HepG2 (cell line): ENCODE measurements around the gene ZNF277. TPM values are rescaled to one million over a fixed set of nuclear protein-coding genes. Genes with fewer than 3 reads are reported as not detected.

Experiments used
- ATAC-seq: fragments of 200-7000 bp; cut with Tn5 transposase; 3 replicates; pipeline ENCODE4 v1.9.1; 2020; ENCODE audit warnings: mild to moderate bottlenecking, moderate library complexity
- BruUV-seq: library from RNA; stranded (reverse); fragments of 400-500 nt; replicated peaks from 2 replicates; lab custom pipeline; 2021; lab: Mats Ljungman, UMichigan
- CTCF ChIA-PET: fragments of 300-600 bp; formaldehyde crosslinking; extraction: SDS; loops from one replicate; lab custom pipeline; 2021; ENCODE audit warnings: low total read pairs, inconsistent platforms, low intra/inter-chr PET ratio; lab: Yijun Ruan, JAX
- POLR2A ChIA-PET: fragments of 350-600 bp; sonication (Branson Sonifier 250); formaldehyde crosslinking; loops from one replicate; lab custom pipeline; 2020; ENCODE audit warnings: antibody characterized with exemption, inconsistent platforms; lab: Yijun Ruan, JAX
- DNase-seq: peaks from one replicate; pipeline ENCODE4 v3.0.0-alpha.2; 2015; ENCODE audit warnings: low spot score
- FAIRE-seq: peaks from 3 replicates; lab custom pipeline; 2011; peaks lifted over from hg19 to GRCh38; lab: Jason Lieb, UNC
- H2AFZ ChIP-seq: one replicate; pipeline ENCODE4 v1.6.1; 2011; ENCODE audit warnings: low read length, inconsistent platforms
- H3K27ac ChIP-seq: fragments of 300-600 bp; 3 replicates; pipeline ENCODE4 v1.8.0; 2011; ENCODE audit warnings: mixed run types, mild to moderate bottlenecking, mixed read lengths, low read length, inconsistent platforms; ENCODE audit not compliant: insufficient read depth; ENCODE audit errors: extremely low read length
- H3K27me3 ChIP-seq, 2 experiments: fragments of 200-600 bp in 1 of 2; 2 replicates in 1 of 2; 3 replicates in 1 of 2; pipeline versions ENCODE4 v1.6.0 to v1.8.0; 2011; ENCODE audit warnings: low read length in 2 of 2, mild to moderate bottlenecking in 2 of 2, moderate library complexity in 2 of 2, inconsistent platforms in 1 of 2; ENCODE audit not compliant: insufficient read depth in 2 of 2, control insufficient read depth in 1 of 2
- H3K36me3 ChIP-seq, 2 experiments: fragments of 200-600 bp in 1 of 2; replicated peaks in 1 of 2; 2 replicates in 1 of 2; 3 replicates in 1 of 2; pipeline versions ENCODE4 v1.5.1 to v1.8.0; 2011; ENCODE audit warnings: low read length in 2 of 2, inconsistent platforms in 1 of 2; ENCODE audit not compliant: insufficient read depth in 2 of 2, control insufficient read depth in 1 of 2
- H3K4me1 ChIP-seq: 2 replicates; pipeline ENCODE4 v1.5.1; 2012; ENCODE audit warnings: low read length, inconsistent platforms; ENCODE audit not compliant: insufficient read depth
- H3K4me2 ChIP-seq: 2 replicates; pipeline ENCODE4 v1.6.0; 2011; ENCODE audit warnings: low read depth, low read length, inconsistent platforms
- H3K4me3 ChIP-seq, 3 experiments: fragments of 200-600 bp in 1 of 3; sonication (generic), shearing (Covaris generic) in 1 of 3; replicated peaks in 1 of 3; 2 replicates each; pipeline ENCODE4 v1.5.1; 2011 to 2016; ENCODE audit warnings: low read length in 3 of 3, inconsistent platforms in 2 of 3, low read depth in 2 of 3, mild to moderate bottlenecking in 2 of 3, control low read depth in 1 of 3, mixed read lengths in 1 of 3; ENCODE audit not compliant: insufficient read depth in 1 of 3
- H3K79me2 ChIP-seq: one replicate; pipeline ENCODE4 v1.6.1; 2011; ENCODE audit warnings: low read length, inconsistent platforms; ENCODE audit not compliant: insufficient read depth
- H3K9ac ChIP-seq: 2 replicates; pipeline ENCODE4 v1.6.0; 2011; ENCODE audit warnings: mild to moderate bottlenecking, low read depth, low read length, inconsistent platforms; ENCODE audit not compliant: insufficient read depth
- H3K9me3 ChIP-seq: 2 replicates; pipeline ENCODE4 v1.5.1; 2012; ENCODE audit warnings: mild to moderate bottlenecking, low read length
- H4K20me1 ChIP-seq: 2 replicates; pipeline ENCODE4 v1.6.0; 2011; ENCODE audit warnings: inconsistent platforms, mild to moderate bottlenecking, low read length, moderate library complexity; ENCODE audit not compliant: insufficient read depth
- ARID5B ChIP-seq: IDR thresholded peaks from 2 replicates; pipeline ENCODE4 v1.4.0; 2020; ENCODE audit warnings: mild to moderate bottlenecking, missing genetic modification reagents
- THYN1 ChIP-seq: sonication (generic); formaldehyde crosslinking; IDR thresholded peaks from 2 replicates; pipeline ENCODE4 v1.8.1; 2023; ENCODE audit warnings: low read depth, mild to moderate bottlenecking, moderate library complexity, missing genetic modification reagents, borderline replicate concordance
- YEATS4 ChIP-seq: sonication (generic); formaldehyde crosslinking; IDR thresholded peaks from 2 replicates; pipeline ENCODE4 v1.4.0; 2020; ENCODE audit warnings: missing genetic modification reagents, borderline replicate concordance
- ZNF710 ChIP-seq: sonication (generic); formaldehyde crosslinking; IDR thresholded peaks from 2 replicates; pipeline ENCODE4 v1.5.0; 2020; ENCODE audit warnings: mild to moderate bottlenecking, missing genetic modification reagents, borderline replicate concordance
- WGBS: methylation state at CpG from one replicate; pipeline ENCODE4 v1.1.6; 2017; ENCODE audit warnings: low lambda C conversion rate; 5-methylcytosine and 5-hydroxymethylcytosine counted together
- in situ Hi-C: cut with HindIII; loops from 2 replicates; pipeline ENCODE4 v1.10.0; 2017; ENCODE audit warnings: low pct_unique_long_range_greater_than_20kb; ENCODE audit not compliant: extremely low pct_ligation_motif_present
- intact Hi-C: fragments of 100-400 bp; cut with micrococcal nuclease; formaldehyde crosslinking; loops from one replicate; pipeline ENCODE4 v1.10.0; 2022; ENCODE audit not compliant: unreplicated experiment
- polyA plus RNA-seq, 8 experiments: library from polyadenylated mRNA; depleted of rRNA in 3 of 8; stranded (reverse) in 7 of 8; unstranded in 1 of 8; fragments of >200 nt; fragmentation: Illumina TruSeq in 4 of 8; extraction: Trizol in 4 of 8; gene quantifications; 2 replicates each; pipeline versions ENCODE4 v1.2.1 to v1.2.3, GENCODE V29; 2011 to 2016; ENCODE audit warnings: low read depth in 4 of 8, missing spikeins in 1 of 8, mixed read lengths in 1 of 8; ENCODE audit not compliant: insufficient read depth in 1 of 8
- total RNA-seq, 5 experiments: library from RNA; depleted of rRNA; stranded (reverse); fragments of >200 nt; fragmentation: Illumina TruSeq; extraction: Trizol; gene quantifications; 2 replicates each; pipeline ENCODE4 v1.2.3, GENCODE V29; 2016; ENCODE audit warnings: low read depth in 1 of 5

ZNF277 gene
- total and polyA plus RNA-seq, 2 of the 13 experiments (the other 11 are each of a cell fraction or from before 2014, with no cell fraction given): 29.1 to 30.1 TPM

GRCh38 chr7:112302566-112302965 lies 96.1 kb downstream of the ZNF277 start (continued):
- peak; percentile 43; the same call in 1 of the 2 replicates for TF ChIP-seq ARID5B
- TF ChIP-seq THYN1 (CRISPR knock-in tag): no peak

GRCh38 chr7:112306903-112307302 lies 100.4 kb downstream of the ZNF277 start:
- BruUV-seq: no TSS peak
- H3K4me2 ChIP-seq: no peak overlapping the region
- POLR2A ChIA-PET: no interaction called here
- H3K4me3 ChIP-seq: no peak overlapping the region
- ATAC-seq (no peak), FAIRE-seq (no peak), DNase-seq (no peak)
- no peaks in the 10 kb centered on the region for H3K79me2 ChIP-seq
- intact Hi-C loops: no loop called here
- H3K27ac ChIP-seq: no peak overlapping the region
- H3K36me3 ChIP-seq: peaks cover 0 to 3% of the 10 kb centered on the region in 2 experiments; a peak in 1 of 5 replicates
- no peak overlapping the region for H2AFZ ChIP-seq
- WGBS: 99% methylated on average over 2 of the region's 2 CpGs
- peaks cover 12% of the 10 kb centered on the region for H3K4me1 ChIP-seq
- H4K20me1 ChIP-seq: no peaks in the 10 kb centered on the region
- H3K9ac ChIP-seq: no peak overlapping the region
- CTCF ChIA-PET: no interaction called here
- H3K27me3 ChIP-seq: no peaks in the 10 kb centered on the region
- in situ Hi-C loops: no loop called here
- no peak for TF ChIP-seq ZNF710 (CRISPR knock-in tag)
- TF ChIP-seq YEATS4 (CRISPR knock-in tag): no peak
- H3K9me3 ChIP-seq: peaks cover 11% of the 10 kb centered on the region; the same call in 1 of the 2 replicates
